ENCODE results near the gene KLHDC7A. TPM values are rescaled to one million over a fixed set of nuclear protein-coding genes. Genes with fewer than 3 reads are reported as not detected.

KLHDC7A gene
- total RNA-seq (2014; rRNA removed; shearing (Covaris generic); ENCODE audit: low replicate concordance): not detected in 2 replicates

GRCh38 chr1:18480315-18481189, at the start of gene KLHDC7A:
Gene KLHDC7A (plus strand): TSS chr1:18480930. CDS start chr1:18480982, 52 bp downstream.
- H3K4me1 ChIP-seq (ENCODE audit: low read length): no peaks in the 10 kb centered on the region
- H3K27me3 ChIP-seq (ENCODE audit: low read length): no peaks in the 10 kb centered on the region
- H3K4me3 ChIP-seq (ENCODE audit: low read length): no peak within 1 kb of the TSS
- H2AFZ ChIP-seq (ENCODE audit: low read length): no peak within 1 kb of the TSS
- H3K9ac ChIP-seq (ENCODE audit: low read length): no peak within 1 kb of the TSS
- no peaks in the 10 kb centered on the region for H3K9me3 ChIP-seq (ENCODE audit: low read length)
- no peaks in the 10 kb centered on the region for H4K20me1 ChIP-seq (ENCODE audit: insufficient read depth, low read depth, low read length)
- no peaks in the 10 kb centered on the region for H3K36me3 ChIP-seq (ENCODE audit: insufficient read depth, low read length)
- H3K4me2 ChIP-seq (ENCODE audit: low read depth, low read length, poor library complexity, severe bottlenecking): no peak within 1 kb of the TSS
- DNase-seq: no peak
- no peaks in the 10 kb centered on the region for H3K79me2 ChIP-seq (ENCODE audit: low read length)
- H3K9me2 ChIP-seq (replicated peaks; ENCODE audit: insufficient read depth, low read length): no peaks in the 10 kb centered on the region
- no peak within 1 kb of the TSS for H3K27ac ChIP-seq (ENCODE audit: low read length)

DNA sequence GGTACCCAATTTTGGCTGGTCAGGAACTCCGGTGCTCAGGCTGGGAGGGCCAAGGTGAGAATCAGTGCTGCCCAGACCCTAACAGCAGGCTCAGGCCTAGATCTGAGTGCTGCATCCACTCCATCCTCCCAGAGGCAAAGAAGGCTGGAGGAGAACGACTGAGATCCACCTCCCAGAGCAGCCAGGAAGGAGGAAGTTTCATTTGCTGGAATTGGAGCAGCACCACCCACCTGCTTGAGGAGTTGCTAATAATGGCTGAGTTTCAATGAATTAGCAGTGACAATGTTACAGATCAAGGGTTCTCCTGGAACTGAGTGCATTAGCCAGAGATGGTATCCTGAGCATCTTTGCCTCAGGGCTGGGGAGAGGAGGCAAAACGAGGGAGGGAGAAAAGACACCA, 46.7 kb upstream of the KLHDC7A start:
- Histone ChIP-seq H3K4me2 (ENCODE audit: low read depth, low read length, poor library complexity, severe bottlenecking) (no peak overlapping the region), H3K4me3 (ENCODE audit: low read length) (no peak overlapping the region), H3K79me2 (ENCODE audit: low read length) (no peaks in the 10 kb centered on the region), H3K9me3 (ENCODE audit: low read length) (no peaks in the 10 kb centered on the region), H3K9me2 (replicated peaks; ENCODE audit: insufficient read depth, low read length) (no peaks in the 10 kb centered on the region), H4K20me1 (ENCODE audit: insufficient read depth, low read depth, low read length) (no peaks in the 10 kb centered on the region), H3K9ac (ENCODE audit: low read length) (no peak overlapping the region), H3K4me1 (ENCODE audit: low read length) (no peaks in the 10 kb centered on the region), H3K36me3 (ENCODE audit: insufficient read depth, low read length) (no peaks in the 10 kb centered on the region), H3K27me3 (ENCODE audit: low read length) (no peaks in the 10 kb centered on the region), H2AFZ (ENCODE audit: low read length) (no peak overlapping the region), H3K27ac (ENCODE audit: low read length) (no peak overlapping the region)
- DNase-seq: no peak

DNA sequence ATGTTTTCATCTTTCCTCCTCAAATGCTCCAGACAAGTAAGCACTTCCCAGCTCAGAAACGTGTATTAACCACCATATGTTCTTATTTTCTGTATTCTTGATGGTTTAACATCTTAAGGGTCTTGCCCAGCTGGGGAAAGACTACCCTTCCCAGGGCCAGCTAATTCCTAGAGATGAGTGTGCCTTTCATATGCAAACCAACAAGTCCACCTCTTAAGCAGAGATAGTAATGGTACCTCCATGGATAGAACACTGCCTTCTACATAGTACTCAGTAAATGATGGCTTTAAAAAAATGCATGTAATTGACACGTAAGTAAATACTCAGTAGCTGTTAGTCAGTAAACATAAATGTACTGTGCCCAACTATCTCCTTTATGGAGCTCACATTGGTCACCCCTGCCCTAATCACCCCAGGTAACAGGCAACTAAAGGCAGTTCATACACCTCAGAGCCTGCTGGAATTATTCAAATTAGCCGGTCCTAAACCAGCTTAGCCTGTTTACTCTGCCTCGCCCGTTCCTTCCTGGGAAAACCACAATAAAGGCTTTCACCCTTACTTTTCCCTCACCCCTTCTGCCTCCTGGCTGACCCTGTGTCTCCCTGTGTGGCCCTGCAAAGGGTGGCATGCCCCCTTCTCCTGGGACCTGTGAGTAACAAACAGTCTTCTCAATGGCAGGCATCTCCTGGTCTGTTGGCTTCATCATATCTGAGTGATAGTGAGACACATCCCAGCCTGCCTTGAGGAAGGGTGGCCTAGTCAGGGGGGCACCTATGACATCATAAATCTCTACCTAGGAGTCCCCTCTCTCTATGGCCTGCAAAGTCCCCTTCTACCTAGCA, 40.1 kb upstream of the KLHDC7A start:
- no peaks in the 10 kb centered on the region for H4K20me1 ChIP-seq (ENCODE audit: insufficient read depth, low read depth, low read length)
- H3K36me3 ChIP-seq (ENCODE audit: insufficient read depth, low read length): no peaks in the 10 kb centered on the region
- no peak for DNase-seq
- no peak overlapping the region for H3K4me2 ChIP-seq (ENCODE audit: low read depth, low read length, poor library complexity, severe bottlenecking)
- no peaks in the 10 kb centered on the region for H3K4me1 ChIP-seq (ENCODE audit: low read length)
- H3K9me3 ChIP-seq (ENCODE audit: low read length): no peaks in the 10 kb centered on the region
- H3K9me2 ChIP-seq (replicated peaks; ENCODE audit: insufficient read depth, low read length): no peaks in the 10 kb centered on the region
- H3K27me3 ChIP-seq (ENCODE audit: low read length): no peaks in the 10 kb centered on the region
- no peak overlapping the region for H2AFZ ChIP-seq (ENCODE audit: low read length)
- no peaks in the 10 kb centered on the region for H3K79me2 ChIP-seq (ENCODE audit: low read length)
- H3K9ac ChIP-seq (ENCODE audit: low read length): no peak overlapping the region
- H3K27ac ChIP-seq (ENCODE audit: low read length): no peak overlapping the region
- no peak overlapping the region for H3K4me3 ChIP-seq (ENCODE audit: low read length)

DNA sequence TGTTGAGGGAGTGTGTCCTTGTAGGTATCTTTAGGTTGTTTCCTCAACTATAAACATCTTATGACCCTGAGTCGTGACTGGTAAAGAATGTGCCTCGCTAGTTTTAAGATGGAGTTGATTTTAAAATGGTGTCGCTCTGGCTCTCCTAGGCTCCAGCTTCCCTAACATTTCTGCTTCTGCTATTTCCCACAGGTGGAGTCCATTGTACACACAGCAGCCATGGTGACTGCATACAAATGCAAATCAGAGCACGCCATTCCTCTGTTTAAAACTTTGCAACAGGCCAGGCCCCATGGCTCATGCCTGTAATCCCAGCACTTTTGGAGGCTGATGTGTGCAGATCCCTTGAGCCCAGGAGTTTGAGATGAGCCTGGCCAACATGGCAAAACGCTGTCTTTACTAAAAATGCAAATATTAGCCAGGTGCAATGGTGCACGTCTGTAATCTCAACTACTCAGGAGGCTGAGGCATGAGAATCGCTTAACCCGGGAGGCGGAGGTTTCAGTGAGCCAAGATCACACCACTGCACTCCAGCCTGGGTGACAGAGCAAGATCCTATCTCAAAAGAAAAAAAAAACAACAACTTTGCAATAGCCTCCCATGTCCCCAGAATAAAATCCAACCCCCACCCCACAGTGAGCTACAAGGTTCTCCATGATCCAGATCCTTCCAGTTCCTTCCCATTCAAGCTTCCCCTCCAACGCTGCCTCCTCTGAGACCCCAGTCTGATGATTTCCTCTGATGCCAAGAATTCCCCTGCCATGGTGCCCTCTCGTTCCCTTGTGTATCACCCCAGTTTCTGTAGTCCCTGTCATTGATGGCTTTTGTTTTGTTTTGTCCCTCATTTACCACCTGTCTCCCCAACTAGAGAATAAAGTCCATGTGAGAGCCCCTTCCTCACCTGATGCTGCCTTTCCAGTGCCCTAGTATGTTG, 36.9 kb upstream of the KLHDC7A start:
- no peak for DNase-seq
- H3K27ac ChIP-seq (ENCODE audit: low read length): no peak overlapping the region
- no peak overlapping the region for H3K4me2 ChIP-seq (ENCODE audit: low read depth, low read length, poor library complexity, severe bottlenecking)
- no peaks in the 10 kb centered on the region for H3K4me1 ChIP-seq (ENCODE audit: low read length)
- no peaks in the 10 kb centered on the region for H3K27me3 ChIP-seq (ENCODE audit: low read length)
- H3K79me2 ChIP-seq (ENCODE audit: low read length): no peaks in the 10 kb centered on the region
- no peaks in the 10 kb centered on the region for H3K36me3 ChIP-seq (ENCODE audit: insufficient read depth, low read length)
- no peak overlapping the region for H3K9ac ChIP-seq (ENCODE audit: low read length)
- no peaks in the 10 kb centered on the region for H3K9me2 ChIP-seq (replicated peaks; ENCODE audit: insufficient read depth, low read length)
- no peaks in the 10 kb centered on the region for H4K20me1 ChIP-seq (ENCODE audit: insufficient read depth, low read depth, low read length)
- H3K4me3 ChIP-seq (ENCODE audit: low read length): no peak overlapping the region
- no peaks in the 10 kb centered on the region for H3K9me3 ChIP-seq (ENCODE audit: low read length)
- no peak overlapping the region for H2AFZ ChIP-seq (ENCODE audit: low read length)

DNA sequence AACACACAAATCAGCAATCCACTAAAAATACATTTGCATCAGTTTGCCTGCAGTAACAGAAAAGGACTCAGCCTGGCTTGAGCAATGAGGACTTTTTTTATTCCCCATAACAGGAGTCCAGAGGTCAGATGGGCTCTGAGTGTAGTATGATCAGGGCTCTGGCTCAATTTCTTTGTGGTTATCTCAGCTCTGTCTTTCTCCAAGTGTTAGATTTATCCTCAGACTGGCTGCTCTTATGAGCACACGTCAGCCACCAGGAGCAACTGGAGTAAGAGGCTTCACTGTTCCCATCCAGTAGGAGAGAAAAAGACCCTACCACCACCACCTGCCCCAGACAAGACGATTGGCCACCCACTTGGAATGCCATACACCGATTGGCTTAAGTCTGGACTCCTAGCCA, 36.2 kb upstream of the KLHDC7A start:
- no peak overlapping the region for H3K4me2 ChIP-seq (ENCODE audit: low read depth, low read length, poor library complexity, severe bottlenecking)
- H4K20me1 ChIP-seq (ENCODE audit: insufficient read depth, low read depth, low read length): no peaks in the 10 kb centered on the region
- no peak overlapping the region for H2AFZ ChIP-seq (ENCODE audit: low read length)

GRCh38 chr1:18446751-18447150, 34.0 kb upstream of the KLHDC7A start:
- no peaks in the 10 kb centered on the region for H3K79me2 ChIP-seq (ENCODE audit: low read length)
- no peaks in the 10 kb centered on the region for H3K27me3 ChIP-seq (ENCODE audit: low read length)
- H3K36me3 ChIP-seq (ENCODE audit: insufficient read depth, low read length): no peaks in the 10 kb centered on the region
- no peak overlapping the region for H2AFZ ChIP-seq (ENCODE audit: low read length)
- no peak overlapping the region for H3K27ac ChIP-seq (ENCODE audit: low read length)
- no peaks in the 10 kb centered on the region for H3K9me2 ChIP-seq (replicated peaks; ENCODE audit: insufficient read depth, low read length)
- H4K20me1 ChIP-seq (ENCODE audit: insufficient read depth, low read depth, low read length): no peaks in the 10 kb centered on the region
- no peaks in the 10 kb centered on the region for H3K9me3 ChIP-seq (ENCODE audit: low read length)
- no peak overlapping the region for H3K4me2 ChIP-seq (ENCODE audit: low read depth, low read length, poor library complexity, severe bottlenecking)
- DNase-seq: peak; percentile 38
- no peak overlapping the region for H3K4me3 ChIP-seq (ENCODE audit: low read length)
- no peak overlapping the region for H3K9ac ChIP-seq (ENCODE audit: low read length)
- no peaks in the 10 kb centered on the region for H3K4me1 ChIP-seq (ENCODE audit: low read length)

More for the DNA sequence above, 36.2 kb upstream of the KLHDC7A start:
- H3K79me2 ChIP-seq (ENCODE audit: low read length): no peaks in the 10 kb centered on the region
- H3K4me3 ChIP-seq (ENCODE audit: low read length): no peak overlapping the region
- H3K4me1 ChIP-seq (ENCODE audit: low read length): no peaks in the 10 kb centered on the region
- no peaks in the 10 kb centered on the region for H3K27me3 ChIP-seq (ENCODE audit: low read length)
- H3K9me3 ChIP-seq (ENCODE audit: low read length): no peaks in the 10 kb centered on the region
- H3K9ac ChIP-seq (ENCODE audit: low read length): no peak overlapping the region
- H3K36me3 ChIP-seq (ENCODE audit: insufficient read depth, low read length): no peaks in the 10 kb centered on the region
- no peaks in the 10 kb centered on the region for H3K9me2 ChIP-seq (replicated peaks; ENCODE audit: insufficient read depth, low read length)
- no peak overlapping the region for H3K27ac ChIP-seq (ENCODE audit: low read length)
- DNase-seq: peak; percentile 11

DNA sequence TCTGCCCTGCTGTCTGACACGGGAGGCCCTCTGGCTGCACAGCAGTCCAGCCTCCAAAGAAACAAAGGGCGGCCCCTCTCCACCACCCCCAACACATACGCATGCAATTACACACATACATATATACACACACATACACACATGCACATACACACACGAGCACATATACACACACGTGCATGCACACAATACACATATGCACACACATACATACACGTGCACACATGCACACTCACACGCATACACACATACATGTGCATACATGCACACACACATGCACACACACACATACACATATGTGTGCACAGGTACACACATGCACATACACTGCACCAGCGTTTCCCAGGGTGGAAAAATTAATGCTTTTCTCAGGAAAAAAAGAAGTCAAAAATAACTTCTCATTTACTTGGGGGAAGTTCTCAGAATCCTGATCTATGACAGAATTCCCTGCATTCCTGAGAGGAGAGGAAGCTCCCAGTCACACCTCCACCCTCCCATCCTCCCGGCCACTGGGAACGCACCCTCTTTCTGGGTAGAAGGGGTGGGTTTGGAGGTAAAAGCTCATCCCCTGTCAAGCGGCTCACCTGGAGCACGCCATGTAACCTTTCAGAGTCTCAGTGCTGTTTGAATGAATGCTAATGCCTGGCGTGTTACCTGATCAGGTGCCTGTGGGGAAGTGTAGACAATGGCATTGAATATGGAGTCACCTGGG, 33.1 kb upstream of the KLHDC7A start:
- H3K9me2 ChIP-seq (replicated peaks; ENCODE audit: insufficient read depth, low read length): no peaks in the 10 kb centered on the region
- H2AFZ ChIP-seq (ENCODE audit: low read length): no peak overlapping the region
- no peaks in the 10 kb centered on the region for H3K79me2 ChIP-seq (ENCODE audit: low read length)
- no peaks in the 10 kb centered on the region for H3K36me3 ChIP-seq (ENCODE audit: insufficient read depth, low read length)
- no peak overlapping the region for H3K9ac ChIP-seq (ENCODE audit: low read length)
- H3K4me1 ChIP-seq (ENCODE audit: low read length): no peaks in the 10 kb centered on the region
- DNase-seq: no peak
- no peaks in the 10 kb centered on the region for H3K9me3 ChIP-seq (ENCODE audit: low read length)
- H3K27ac ChIP-seq (ENCODE audit: low read length): no peak overlapping the region
- H3K27me3 ChIP-seq (ENCODE audit: low read length): no peaks in the 10 kb centered on the region
- no peak overlapping the region for H3K4me3 ChIP-seq (ENCODE audit: low read length)
- H4K20me1 ChIP-seq (ENCODE audit: insufficient read depth, low read depth, low read length): no peaks in the 10 kb centered on the region
- no peak overlapping the region for H3K4me2 ChIP-seq (ENCODE audit: low read depth, low read length, poor library complexity, severe bottlenecking)

Measured in Karpas-422 (cell line).